ENCODE measurements around the gene EXOC4.

Gene EXOC4

GRCh38 chr7:134062460-134062859 is 809.6 kb downstream of the EXOC4 start:
- no peak for DNase-seq (ENCODE audit: low read depth)
- TF ChIP-seq CTCF (IDR thresholded peaks at IDR 0.05; ENCODE audit: low read depth, low read length, missing control alignments) = no peak
- H3K4me3 ChIP-seq (ENCODE audit: low read depth, low read length) = no peak overlapping the region

- no peak for DNase-seq (ENCODE audit: low read depth)
- TF ChIP-seq CTCF (IDR thresholded peaks at IDR 0.05; ENCODE audit: low read depth, low read length, missing control alignments) = no peak
- H3K4me3 ChIP-seq (ENCODE audit: low read depth, low read length) = no peak overlapping the region
These were observed 812.5 kb downstream of the EXOC4 start for GRCh38 chr7:134065415-134065814.

GRCh38 chr7:134067164-134067563 is 814.3 kb downstream of the EXOC4 start:
- no peak for DNase-seq (ENCODE audit: low read depth)
- TF ChIP-seq CTCF (IDR thresholded peaks at IDR 0.05; ENCODE audit: low read depth, low read length, missing control alignments) = no peak
- no peak overlapping the region for H3K4me3 ChIP-seq (ENCODE audit: low read depth, low read length)

GRCh38 chr7:134068670-134069069 is 815.8 kb downstream of the EXOC4 start:
- no peak overlapping the region for H3K4me3 ChIP-seq (ENCODE audit: low read depth, low read length)
- DNase-seq (ENCODE audit: low read depth) = no peak
- TF ChIP-seq CTCF (IDR thresholded peaks at IDR 0.05; ENCODE audit: low read depth, low read length, missing control alignments) = no peak

GRCh38 chr7:134069187-134069586 is 816.3 kb downstream of the EXOC4 start:
- H3K4me3 ChIP-seq (ENCODE audit: low read depth, low read length) = no peak overlapping the region
- DNase-seq (ENCODE audit: low read depth) = no peak
- TF ChIP-seq CTCF (IDR thresholded peaks at IDR 0.05; ENCODE audit: low read depth, low read length, missing control alignments) = no peak

- no peak overlapping the region for H3K4me3 ChIP-seq (ENCODE audit: low read depth, low read length)
- TF ChIP-seq CTCF (IDR thresholded peaks at IDR 0.05; ENCODE audit: low read depth, low read length, missing control alignments) = no peak
- DNase-seq (ENCODE audit: low read depth) = no peak
These were observed 817.8 kb downstream of the EXOC4 start for GRCh38 chr7:134070673-134071072.

All from GM12864 (cell line).